Hematopoietic multipotent progenitor cell treated with erythropoietin and hydrocortisone succinate and interleukin-3 and kit ligand, for 15 days (in vitro differentiated cells): ENCODE data around the gene CDKL4.
"Not testable (repeated sequence)": the region's sequence is repeated elsewhere in the genome, so short reads cannot be mapped to it uniquely, and the experiment has no call there.

ENCODE experiments used
- DNase-seq: peaks from one replicate; pipeline ENCODE4 v3.0.0-alpha.2; 2015; ENCODE audit warnings: low spot score

The CDKL4 gene

GRCh38 chr2:39228413-39229209, 15.2 kb downstream of the CDKL4 start:
- DNase-seq, result no peak

DNA sequence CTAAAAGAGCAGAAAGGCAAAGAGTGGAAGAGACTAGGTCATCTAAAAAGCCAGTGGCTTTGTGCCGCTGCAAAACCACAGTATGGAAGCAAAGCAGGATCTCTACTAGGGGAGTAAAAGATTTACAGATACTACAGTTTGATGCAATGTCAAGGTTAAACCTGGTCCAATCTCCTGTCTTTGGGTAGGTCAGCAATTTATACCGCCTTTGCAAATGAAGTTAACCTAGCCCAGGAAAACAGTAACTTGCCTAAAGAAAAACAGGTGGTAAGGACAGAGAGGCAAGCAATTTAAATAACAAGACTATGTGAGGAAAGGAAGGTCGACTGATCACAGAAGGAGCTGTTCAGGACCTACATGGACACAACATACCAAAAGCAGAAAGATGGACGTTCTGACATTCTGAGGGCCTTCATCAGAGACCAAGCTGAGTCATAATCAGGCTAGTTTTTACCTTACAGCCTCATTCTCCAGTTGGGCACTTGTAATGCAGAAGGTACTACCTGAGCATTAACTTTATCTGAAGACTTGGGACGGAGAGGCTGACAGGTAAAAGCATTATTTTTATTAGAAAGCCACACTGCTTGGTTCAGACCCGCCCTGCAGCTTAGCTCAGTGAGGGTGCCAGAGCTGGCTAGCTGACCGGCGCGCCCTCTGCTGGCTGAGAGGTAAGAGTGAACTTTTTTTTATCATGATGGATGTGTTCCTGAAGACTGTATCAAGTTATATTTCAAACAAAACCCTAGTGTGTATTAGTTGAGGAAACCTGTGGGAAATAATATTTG, 15.9 kb downstream of the CDKL4 start:
- peak; percentile 85 for DNase-seq

DNA sequence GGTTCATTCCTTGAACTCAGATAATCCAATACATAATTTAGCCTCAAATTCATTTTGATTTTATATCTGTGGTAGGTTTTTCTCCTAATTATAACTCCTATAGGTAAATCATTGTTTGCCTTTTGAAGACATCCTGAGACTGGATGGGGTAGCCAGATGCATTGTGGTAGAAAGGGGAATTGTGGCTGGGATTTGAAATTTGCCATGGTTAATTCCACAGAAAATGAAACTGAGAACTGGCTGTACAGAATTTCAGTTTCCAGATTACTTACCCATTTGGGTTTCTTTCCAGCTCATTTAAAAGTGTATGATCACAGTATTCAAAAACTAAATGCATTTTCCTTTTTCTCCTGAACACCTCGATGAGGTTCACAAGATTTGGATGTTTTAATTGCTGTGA, 18.2 kb downstream of the CDKL4 start:
- no peak for DNase-seq

DNA sequence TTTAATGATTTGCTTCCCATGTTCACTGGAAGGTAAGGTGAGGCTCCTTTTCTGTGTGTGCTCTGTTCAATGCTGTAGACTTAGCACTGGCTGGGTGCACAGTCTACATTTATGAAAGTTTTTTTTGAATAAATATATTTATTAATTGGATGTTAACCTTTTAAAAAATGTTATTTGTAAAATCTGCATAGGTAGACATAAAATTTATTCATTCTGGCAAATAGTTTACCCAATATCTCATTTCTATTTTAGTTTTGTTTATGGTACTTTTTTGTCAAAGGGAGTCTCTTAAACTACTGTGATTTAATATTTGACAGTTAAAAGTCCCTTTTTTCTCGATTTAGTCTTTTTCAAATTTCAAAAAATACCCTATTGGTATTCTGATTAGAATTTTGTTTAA, 19.9 kb downstream of the CDKL4 start:
- no peak for DNase-seq

- no peak for DNase-seq
These were observed 22.3 kb downstream of the CDKL4 start for GRCh38 chr2:39221459-39221858.

DNA sequence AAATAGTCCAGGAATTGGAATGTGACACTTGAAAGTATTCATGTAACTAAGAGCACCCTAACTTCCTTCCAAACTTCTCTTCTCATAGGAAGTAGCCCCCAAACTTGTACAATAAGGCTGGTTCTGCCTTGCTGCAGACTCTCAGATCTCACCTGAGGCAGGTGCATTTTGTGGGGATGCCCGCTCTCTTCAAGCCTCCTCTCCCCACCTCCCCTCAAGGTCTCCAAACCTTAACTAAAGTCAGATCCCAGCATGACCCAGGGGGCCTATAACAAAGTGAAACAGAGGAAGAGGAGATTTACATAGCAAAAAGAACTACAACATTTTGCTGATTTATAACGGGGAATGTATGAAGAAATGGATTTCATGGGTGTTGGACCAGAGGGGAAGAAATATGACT, 23.6 kb downstream of the CDKL4 start:
- no peak for DNase-seq

GRCh38 chr2:39218391-39218790, 25.4 kb downstream of the CDKL4 start:
- DNase-seq, result no peak

- no peak for DNase-seq
These were observed 26.6 kb downstream of the CDKL4 start for GRCh38 chr2:39217192-39217550.

DNA sequence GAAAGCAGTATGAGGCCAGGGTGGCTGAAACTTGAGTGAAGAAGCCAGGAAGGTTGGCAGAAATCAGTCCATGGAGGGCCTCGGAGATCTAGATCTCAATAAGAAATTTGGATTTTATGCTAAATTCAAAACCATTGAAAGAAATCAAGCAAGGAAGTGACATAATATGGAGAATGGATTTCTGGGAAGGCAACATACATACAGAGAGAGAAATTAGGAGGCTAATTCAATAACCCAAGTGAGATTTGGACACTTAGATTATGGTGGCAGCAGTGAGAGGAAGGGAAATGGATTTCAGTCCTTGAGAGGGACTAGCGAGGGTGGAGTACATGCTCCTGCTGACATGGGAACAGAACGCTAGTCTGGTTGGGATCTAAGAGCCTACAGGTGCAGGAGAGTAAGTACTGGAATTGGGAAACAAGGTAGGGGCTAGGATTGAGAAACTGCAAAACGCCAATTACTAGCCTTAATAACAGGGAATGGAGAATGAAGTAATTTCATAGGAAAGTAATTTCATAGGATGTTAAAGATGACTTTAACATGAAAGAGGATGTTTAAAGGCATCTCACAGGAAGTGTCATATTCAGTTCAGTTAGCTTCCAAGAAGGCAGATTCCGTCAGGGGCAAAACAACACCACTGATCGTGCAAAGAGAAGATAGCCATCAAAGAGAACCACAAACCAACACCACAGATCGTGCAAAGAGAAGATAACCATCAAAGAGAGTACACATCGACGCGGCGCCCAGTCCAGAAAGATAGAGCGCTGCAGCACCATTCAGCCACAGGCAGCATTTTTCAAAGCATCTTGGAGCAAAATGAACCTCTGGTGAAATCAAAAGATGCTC, 27.2 kb downstream of the CDKL4 start:
- no peak for DNase-seq

GRCh38 chr2:39215545-39215944, 28.2 kb downstream of the CDKL4 start:
- DNase-seq, result no peak

DNA sequence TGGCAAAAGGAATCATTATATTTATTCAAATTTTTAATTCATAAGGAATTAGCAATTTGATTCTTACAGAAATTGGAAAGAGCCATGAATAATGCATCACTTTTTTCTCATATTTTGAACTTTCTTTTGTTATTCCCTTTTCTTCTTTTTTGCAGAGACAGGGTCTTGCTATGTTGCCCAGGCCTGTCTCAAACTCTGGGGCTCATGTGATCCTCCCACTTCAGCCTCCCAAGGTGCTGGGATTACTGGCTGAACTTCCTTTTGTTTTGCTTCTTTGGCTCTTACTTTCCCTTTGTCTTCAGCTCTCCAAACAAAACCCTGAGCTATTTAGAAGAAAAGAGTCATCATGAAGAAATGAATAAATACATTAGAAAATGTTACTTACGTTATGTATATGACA, 30.8 kb downstream of the CDKL4 start:
- DNase-seq, result no peak

GRCh38 chr2:39210846-39211245, 32.9 kb downstream of the CDKL4 start:
- DNase-seq, result no peak

- DNase-seq, result no peak
These were observed 40.4 kb downstream of the CDKL4 start for GRCh38 chr2:39203382-39203781.

DNA sequence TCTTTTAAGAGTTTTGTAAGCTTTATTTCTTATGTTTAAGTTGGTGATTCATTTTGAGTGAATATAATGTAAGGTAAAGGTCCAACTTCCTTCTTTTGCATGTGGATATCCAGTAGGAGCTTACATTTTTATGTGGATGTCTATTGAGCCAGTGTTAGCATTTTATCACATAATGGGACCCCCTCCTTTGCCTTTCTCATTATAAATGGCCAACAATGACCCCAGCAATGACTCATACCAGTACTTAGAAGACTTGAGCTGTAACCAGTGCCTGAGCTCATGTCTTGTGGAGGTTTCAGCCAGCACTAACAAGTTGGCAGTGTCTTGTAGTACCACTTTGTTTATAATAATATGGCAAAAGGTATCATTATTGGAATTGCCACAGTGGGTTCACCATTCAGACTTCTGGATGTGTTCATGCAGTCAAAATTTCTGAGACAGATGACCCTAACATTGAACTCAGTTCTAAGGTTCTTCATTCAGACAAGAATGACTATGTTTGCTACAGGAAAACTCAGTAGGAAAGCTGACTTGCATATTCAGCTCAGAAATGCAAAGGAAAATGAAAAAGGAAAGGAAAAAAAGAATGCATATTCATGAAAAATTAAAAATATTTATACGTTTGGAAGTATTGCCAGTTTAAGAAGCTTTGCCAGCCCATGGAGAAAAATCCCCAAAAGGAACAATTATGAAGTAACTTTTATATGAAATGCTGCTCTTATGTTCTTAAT, 41.0 kb downstream of the CDKL4 start:
- DNase-seq, result no peak

DNA sequence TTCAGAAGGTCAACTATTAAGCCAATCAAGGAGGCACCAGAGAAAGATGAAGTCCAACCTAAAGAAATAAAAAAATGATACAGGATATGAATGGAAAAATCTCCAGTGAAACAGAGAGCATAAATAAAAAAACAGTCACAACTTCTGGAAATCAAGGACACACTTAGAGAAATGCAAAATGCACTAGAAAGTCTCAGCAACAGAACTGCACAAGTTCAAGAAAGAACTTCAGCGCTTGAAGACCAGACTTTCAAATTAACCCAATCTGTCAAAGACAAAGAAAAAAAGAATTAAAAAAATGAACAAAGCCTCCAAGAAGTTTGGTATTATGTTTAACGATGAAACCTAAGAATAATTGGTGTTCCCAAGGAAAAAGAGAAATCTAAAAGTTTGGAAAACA, 46.8 kb downstream of the CDKL4 start:
- DNase-seq, result not testable (repeated sequence)

GRCh38 chr2:39194686-39195085, 49.1 kb downstream of the CDKL4 start:
- DNase-seq, result no peak

DNA sequence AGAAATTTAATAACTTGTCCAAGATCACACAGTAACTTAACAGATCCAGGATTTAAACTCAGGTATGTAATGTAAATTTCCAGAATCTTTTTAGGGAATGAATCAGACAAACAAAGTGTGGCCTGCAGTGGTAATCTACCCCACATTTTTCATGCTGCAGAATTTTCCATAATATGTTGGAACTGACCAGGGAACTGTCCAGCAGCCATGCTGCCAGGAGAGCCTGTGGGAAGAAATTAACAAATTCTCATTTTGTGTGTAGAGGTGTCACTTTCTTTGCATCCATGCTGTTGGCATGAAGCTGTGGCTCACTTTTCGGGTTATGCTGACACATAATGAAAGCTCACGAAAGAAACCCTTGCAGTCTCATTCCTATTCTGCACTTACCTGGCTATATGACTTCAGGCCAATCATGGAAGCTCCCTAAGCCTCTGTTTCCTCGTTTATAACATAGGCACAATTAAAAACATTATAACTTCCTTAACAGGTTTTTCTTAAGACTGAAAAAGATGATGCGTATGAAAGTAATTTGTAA, 54.7 kb downstream of the CDKL4 start:
- DNase-seq, result no peak

DNA sequence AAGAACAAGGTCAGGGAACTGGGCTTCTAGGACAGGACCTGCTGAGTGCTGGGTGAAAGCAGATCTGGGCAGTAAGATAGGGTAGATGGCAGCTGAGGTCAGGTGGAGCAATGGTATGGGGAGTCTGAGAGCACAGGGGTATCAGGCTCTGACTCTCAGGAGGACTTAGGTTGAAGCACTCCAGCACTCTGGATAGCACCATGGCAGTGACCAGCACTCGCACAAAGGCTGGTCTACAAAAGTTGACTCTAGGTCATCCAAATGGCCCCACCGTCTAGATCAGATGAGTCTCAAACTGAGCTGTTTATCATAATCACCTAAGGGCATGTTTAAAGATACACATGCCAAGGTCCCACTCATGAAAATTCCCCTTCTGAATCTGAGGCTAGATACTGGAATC, 60.1 kb downstream of the CDKL4 start:
- DNase-seq, result no peak

- DNase-seq, result no peak
These were observed 62.5 kb downstream of the CDKL4 start for GRCh38 chr2:39181297-39181696.

- DNase-seq, result no peak
These were observed 63.5 kb downstream of the CDKL4 start for GRCh38 chr2:39179974-39180960.
